SU-DHL-6 (cell line): ENCODE measurements around the gene SATB2.

ENCODE experiments used
- H2AFZ ChIP-seq: fragments of 200-600 bp; sonication (generic); 2 replicates; pipeline ENCODE4 v1.6.1; 2014; ENCODE audit warnings: low read depth, mild to moderate bottlenecking, moderate library complexity, mixed read lengths, antibody characterized with exemption, low read length; ENCODE audit not compliant: severe bottlenecking
- H3F3A ChIP-seq: fragments of 200-600 bp; shearing (Covaris generic); 2 replicates; pipeline ENCODE4 v1.6.0; 2016; ENCODE audit warnings: antibody characterized with exemption, mild to moderate bottlenecking; ENCODE audit not compliant: insufficient read depth
- H3K27ac ChIP-seq: fragments of 200-600 bp; sonication (generic); 2 replicates; pipeline ENCODE4 v1.5.1; 2016; ENCODE audit warnings: low read depth, mild to moderate bottlenecking, low read length, moderate library complexity, mixed read lengths
- H3K27me3 ChIP-seq: fragments of 200-600 bp; sonication (generic), shearing (Covaris generic); 2 replicates; pipeline ENCODE4 v1.6.0; 2014; ENCODE audit warnings: mild to moderate bottlenecking, low read length
- H3K36me3 ChIP-seq: fragments of 200-600 bp; sonication (generic); 2 replicates; pipeline ENCODE4 v1.6.1; 2014; ENCODE audit warnings: mild to moderate bottlenecking, low read length, mixed read lengths
- H3K4me2 ChIP-seq: fragments of 300-600, 200-600 bp; shearing (Covaris generic), sonication (generic); 2 replicates; pipeline ENCODE4 v1.6.0; 2014; ENCODE audit warnings: low read length, low read depth, mild to moderate bottlenecking; ENCODE audit not compliant: poor library complexity, severe bottlenecking
- H3K4me3 ChIP-seq: fragments of 200-600 bp; sonication (generic); 2 replicates; pipeline ENCODE4 v1.5.1; 2014; ENCODE audit warnings: antibody characterized with exemption, low read length, mild to moderate bottlenecking, mixed read lengths; ENCODE audit not compliant: insufficient read depth, poor library complexity, severe bottlenecking
- H3K79me2 ChIP-seq: fragments of 200-600 bp; sonication (generic); 2 replicates; pipeline ENCODE4 v1.6.1; 2014; ENCODE audit warnings: mild to moderate bottlenecking, low read length, moderate library complexity; ENCODE audit not compliant: insufficient read depth
- H3K9ac ChIP-seq: fragments of 200-600 bp; sonication (generic); 2 replicates; pipeline ENCODE4 v1.7.0; 2014; ENCODE audit warnings: mild to moderate bottlenecking, low read length
- H3K9me2 ChIP-seq: fragments of 200-600 bp; sonication (generic); replicated peaks from 2 replicates; pipeline ENCODE4 v1.6.1; 2014; ENCODE audit warnings: low read length; ENCODE audit not compliant: insufficient read depth
- H3K9me3 ChIP-seq: fragments of 200-600 bp; sonication (generic); 2 replicates; pipeline ENCODE4 v1.6.1; 2014; ENCODE audit warnings: low read length, mixed read lengths; ENCODE audit not compliant: insufficient read depth
- H4K20me1 ChIP-seq: fragments of 200-600 bp; sonication (generic); 2 replicates; pipeline ENCODE4 v1.6.1; 2014; ENCODE audit warnings: low read depth, mild to moderate bottlenecking, antibody characterized with exemption, low read length, moderate library complexity, mixed read lengths
- EZH2phosphoT487 ChIP-seq: fragments of 200-600 bp; sonication (generic), shearing (Covaris generic); conservative IDR thresholded peaks from 2 replicates; pipeline ENCODE4 v1.6.1; 2018; ENCODE audit warnings: mild to moderate bottlenecking, antibody characterized with exemption, low read length, moderate library complexity, mixed read lengths
- TF ChIP-seq, protein P1 (sequence below): fragments of 200-600 bp; sonication (generic); IDR thresholded peaks from one replicate; pipeline ENCODE4 v1.5.1; 2017; ENCODE audit warnings: antibody characterized with exemption, mild to moderate bottlenecking, low read length, moderate library complexity; ENCODE audit not compliant: insufficient read depth, poor library complexity, severe bottlenecking

Gene SATB2

DNA sequence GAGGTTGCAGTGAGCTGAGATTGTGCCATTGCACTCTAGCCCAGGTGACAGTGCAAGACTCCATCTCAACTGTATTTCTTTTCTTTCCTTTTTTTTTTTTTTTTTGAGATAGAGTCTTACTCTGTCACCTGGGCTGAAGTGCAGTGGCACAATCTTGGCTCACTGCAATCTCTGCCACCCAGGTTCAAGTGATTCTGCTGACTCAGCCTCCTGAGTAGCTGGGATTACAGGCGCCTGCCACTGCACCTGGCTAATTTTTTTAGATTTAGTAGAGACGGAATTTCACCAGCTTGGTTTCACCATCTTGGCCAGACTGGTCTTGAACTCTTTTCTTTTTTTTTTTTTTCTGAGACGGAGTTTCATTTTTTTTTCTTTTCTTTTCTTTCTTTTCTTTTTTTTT, 41.3 kb upstream of the SATB2 start:
- no peaks in the 10 kb centered on the region for H3K79me2 ChIP-seq
- no peaks in the 10 kb centered on the region for H4K20me1 ChIP-seq
- H3K4me3 ChIP-seq = no peak overlapping the region
- H3K4me2 ChIP-seq = no peak overlapping the region
- no peak for TF ChIP-seq EZH2phosphoT487
- TF ChIP-seq, protein P1, sequence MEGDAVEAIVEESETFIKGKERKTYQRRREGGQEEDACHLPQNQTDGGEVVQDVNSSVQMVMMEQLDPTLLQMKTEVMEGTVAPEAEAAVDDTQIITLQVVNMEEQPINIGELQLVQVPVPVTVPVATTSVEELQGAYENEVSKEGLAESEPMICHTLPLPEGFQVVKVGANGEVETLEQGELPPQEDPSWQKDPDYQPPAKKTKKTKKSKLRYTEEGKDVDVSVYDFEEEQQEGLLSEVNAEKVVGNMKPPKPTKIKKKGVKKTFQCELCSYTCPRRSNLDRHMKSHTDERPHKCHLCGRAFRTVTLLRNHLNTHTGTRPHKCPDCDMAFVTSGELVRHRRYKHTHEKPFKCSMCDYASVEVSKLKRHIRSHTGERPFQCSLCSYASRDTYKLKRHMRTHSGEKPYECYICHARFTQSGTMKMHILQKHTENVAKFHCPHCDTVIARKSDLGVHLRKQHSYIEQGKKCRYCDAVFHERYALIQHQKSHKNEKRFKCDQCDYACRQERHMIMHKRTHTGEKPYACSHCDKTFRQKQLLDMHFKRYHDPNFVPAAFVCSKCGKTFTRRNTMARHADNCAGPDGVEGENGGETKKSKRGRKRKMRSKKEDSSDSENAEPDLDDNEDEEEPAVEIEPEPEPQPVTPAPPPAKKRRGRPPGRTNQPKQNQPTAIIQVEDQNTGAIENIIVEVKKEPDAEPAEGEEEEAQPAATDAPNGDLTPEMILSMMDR = no peak
- no peak overlapping the region for H2AFZ ChIP-seq
- no peaks in the 10 kb centered on the region for H3K27me3 ChIP-seq
- no peaks in the 10 kb centered on the region for H3K36me3 ChIP-seq
- H3F3A ChIP-seq = no peaks in the 10 kb centered on the region
- H3K9me3 ChIP-seq = no peaks in the 10 kb centered on the region
- H3K9ac ChIP-seq = no peak overlapping the region
- H3K27ac ChIP-seq = no peak overlapping the region
- H3K9me2 ChIP-seq = no peaks in the 10 kb centered on the region

DNA sequence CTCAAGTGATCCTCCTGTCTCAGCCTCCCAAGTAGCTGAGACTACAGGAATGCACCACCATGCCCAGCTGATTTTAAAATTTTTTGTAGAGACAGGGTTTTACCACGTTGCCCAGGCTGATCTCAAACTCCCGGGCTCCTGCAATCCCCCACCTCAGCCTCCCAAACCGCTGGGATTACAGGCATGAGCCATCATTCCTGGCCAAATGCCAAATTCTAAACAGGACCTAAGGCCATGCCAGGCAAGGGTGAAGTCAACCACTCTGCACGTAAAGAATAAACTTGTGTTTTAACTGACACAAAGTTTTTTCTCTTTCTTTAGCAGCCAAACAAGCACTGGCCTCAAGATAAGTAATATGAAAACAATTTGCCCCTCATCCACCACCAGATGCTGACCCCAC, 37.4 kb upstream of the SATB2 start:
- H3K36me3 ChIP-seq = no peaks in the 10 kb centered on the region
- no peak overlapping the region for H3K4me2 ChIP-seq
- no peaks in the 10 kb centered on the region for H3K79me2 ChIP-seq
- H4K20me1 ChIP-seq = no peaks in the 10 kb centered on the region
- no peak overlapping the region for H3K9ac ChIP-seq
- no peak for TF ChIP-seq EZH2phosphoT487
- TF ChIP-seq, protein P1 = no peak
- no peak overlapping the region for H2AFZ ChIP-seq
- H3K27ac ChIP-seq = no peak overlapping the region
- H3K9me2 ChIP-seq = no peaks in the 10 kb centered on the region
- H3F3A ChIP-seq = no peaks in the 10 kb centered on the region
- no peaks in the 10 kb centered on the region for H3K27me3 ChIP-seq
- H3K4me3 ChIP-seq = no peak overlapping the region
- no peaks in the 10 kb centered on the region for H3K9me3 ChIP-seq

DNA sequence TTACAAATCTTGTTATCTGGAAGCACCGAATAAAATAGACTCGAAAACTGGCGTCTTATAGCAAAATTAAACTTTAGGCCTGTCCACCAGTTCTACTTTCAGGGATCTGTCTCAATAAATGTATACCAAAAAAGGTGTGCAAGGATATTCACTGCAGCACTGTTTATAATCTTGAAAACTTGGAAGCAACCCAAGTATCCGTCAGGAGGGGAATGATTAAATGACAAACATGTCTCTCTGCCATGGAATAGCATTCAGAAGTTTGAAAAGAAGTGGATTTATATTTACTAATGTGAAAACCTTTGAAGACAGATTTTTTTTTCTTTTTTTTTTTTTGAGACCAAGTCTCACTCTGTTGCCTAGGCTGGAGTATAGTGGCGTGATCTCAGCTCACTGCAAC, 32.3 kb upstream of the SATB2 start:
- TF ChIP-seq, protein P1 = no peak
- no peak for TF ChIP-seq EZH2phosphoT487
- H3K27me3 ChIP-seq = no peaks in the 10 kb centered on the region

More for the DNA sequence above, 32.3 kb upstream of the SATB2 start:
- Histone ChIP-seq H2AFZ (no peak overlapping the region), H3K79me2 (no peaks in the 10 kb centered on the region), H4K20me1 (no peaks in the 10 kb centered on the region), H3K4me3 (no peak overlapping the region), H3K36me3 (no peaks in the 10 kb centered on the region), H3K9me3 (no peaks in the 10 kb centered on the region), H3F3A (no peaks in the 10 kb centered on the region), H3K9ac (no peak overlapping the region), H3K9me2 (no peaks in the 10 kb centered on the region), H3K4me2 (no peak overlapping the region), H3K27ac (no peak overlapping the region)
